GM19025 (cell line): ENCODE data around the gene ABITRAM.
"Not testable (repeated sequence)": the region's sequence is repeated elsewhere in the genome, so short reads cannot be mapped to it uniquely, and the experiment has no call there.

ENCODE experiments used
- ATAC-seq: cut with Tn5 transposase; IDR thresholded peaks from one replicate; pipeline ENCODE4 v1.9.1; 2021; ENCODE audit warnings: mild to moderate bottlenecking, low read depth, moderate library complexity; ENCODE audit not compliant: unreplicated experiment

The ABITRAM gene

DNA sequence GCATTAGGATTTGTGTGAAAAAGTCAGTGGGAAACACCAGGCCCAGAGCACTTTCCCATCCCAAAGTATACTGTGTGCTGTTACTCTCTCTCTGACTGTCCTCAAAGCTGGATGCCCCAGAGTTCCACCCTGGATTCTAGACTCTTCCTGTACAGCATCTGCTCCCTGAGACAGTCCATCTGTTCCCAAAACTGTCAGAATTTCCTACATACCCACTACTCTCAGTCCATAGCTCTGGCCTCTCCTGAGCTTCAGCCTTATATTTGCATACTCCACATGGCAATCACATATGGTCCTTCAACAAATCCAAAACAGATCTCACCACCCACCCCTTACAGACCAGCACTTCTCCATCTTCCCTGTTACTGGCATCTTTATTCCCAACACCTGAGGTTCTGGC, 9.7 kb upstream of the ABITRAM start:
- ATAC-seq = no peak

DNA sequence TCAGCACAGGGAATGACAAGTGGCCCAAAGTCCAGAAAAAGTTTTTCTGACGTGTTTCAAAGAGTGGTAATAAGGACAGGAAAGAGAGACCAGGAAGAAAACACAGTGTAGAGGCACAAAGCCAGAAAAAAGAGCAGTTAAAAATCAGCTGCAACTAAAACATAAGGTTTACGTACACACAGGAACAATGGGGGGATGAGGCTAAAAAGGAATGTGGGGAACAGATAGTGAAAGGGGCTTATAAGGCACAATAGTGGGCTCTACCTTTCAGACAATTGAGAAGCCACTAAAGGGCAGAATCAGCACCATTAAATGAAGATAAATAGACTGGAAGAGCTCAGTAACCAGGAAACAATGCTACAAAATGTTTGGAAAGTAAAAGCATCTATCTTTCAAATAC, 5.8 kb upstream of the ABITRAM start:
- ATAC-seq = no peak

DNA sequence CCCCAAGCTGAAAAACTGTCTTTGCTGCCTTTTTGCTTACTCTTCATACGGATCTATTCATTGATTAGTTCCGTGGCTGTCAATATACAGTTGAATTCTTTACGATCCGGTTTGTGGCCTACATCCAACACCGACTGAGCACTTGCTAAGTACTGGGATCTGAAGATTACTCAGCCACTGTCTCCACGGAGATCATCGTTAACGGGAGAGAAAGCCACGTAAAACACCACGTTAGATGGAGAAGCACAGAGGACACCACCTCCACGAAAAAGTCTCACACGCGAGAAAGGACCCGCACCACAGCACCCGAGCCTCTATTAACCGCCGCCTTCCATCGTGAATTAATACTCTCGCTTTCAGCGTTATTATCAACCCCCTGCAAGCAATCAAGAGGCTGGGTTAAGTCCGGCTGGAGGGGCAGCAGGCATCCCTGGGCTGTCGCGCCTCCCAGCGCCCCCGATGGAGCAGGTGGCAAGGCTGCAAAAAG, 926 bp upstream of the ABITRAM start:
- ATAC-seq = no peak

DNA sequence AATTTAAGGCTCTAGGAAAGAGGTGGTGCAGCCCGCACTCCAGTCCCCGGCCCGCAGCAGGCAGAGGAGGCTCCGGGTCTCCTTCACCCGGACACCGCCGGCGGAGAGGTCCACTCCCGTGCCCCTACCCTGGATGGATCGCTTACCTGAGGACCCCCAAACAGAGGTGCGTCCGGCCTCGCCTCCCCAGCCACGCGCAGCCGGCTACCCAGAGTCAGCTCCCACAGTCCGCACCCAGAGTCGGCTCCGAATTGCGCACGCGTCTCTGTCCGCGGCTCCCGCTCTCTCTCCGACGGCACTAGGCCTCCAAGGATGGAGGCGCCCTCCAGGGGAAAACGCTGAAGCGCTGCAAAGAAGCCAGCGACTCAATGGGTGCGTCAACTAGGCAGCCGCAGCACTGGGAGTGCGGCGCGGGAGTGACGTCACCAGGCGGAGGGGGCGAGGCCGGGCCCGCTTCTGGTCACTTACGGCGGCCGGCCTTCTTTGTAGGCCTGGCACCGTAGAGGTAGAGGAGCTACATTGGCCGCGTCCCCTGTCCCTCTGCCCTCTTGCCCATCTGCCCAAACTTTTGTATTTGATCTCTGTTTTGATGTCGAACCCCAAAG, 380 bp upstream of the ABITRAM start, which contains the start of gene ELP1:
TSS of gene ELP1 (minus strand) at position 407 of the 605 bp plus-strand sequence. CDS start 2,978 bp downstream, outside the sequence.
- peak; percentile 82 for ATAC-seq

DNA sequence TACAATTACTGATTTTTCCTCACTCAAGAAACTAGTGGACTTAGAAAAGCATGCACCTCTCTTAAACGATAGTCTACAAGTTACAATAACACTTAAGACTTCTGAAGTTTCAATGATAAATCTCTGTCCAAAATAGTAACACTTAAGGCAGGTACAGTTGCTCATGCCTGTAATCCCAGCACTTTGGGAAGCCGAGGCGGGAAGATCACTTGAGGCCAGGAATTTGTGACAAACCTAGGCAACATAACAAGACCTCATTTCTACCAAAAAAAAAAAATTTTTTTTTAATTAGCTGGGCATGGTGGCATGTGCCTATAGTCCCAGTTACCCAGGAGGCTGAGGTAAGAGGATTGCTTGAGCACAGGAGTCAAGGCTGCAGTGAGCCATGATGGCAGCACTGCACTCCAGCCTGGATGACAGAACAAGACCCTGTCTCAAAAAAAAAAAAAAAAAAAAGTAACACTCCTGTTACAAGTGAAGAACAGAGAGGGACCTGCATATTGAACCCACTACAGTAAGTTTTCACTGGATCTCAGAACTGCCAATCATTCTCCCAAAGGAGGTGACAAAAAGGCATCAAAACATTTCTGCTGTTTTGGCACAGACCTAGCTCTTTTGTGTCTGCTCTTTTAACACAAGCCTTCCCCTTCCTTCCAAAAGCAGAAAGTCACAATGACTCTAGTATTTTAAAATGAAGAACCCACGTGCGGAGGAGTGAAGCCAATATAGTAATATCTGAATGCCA, 3.5 kb downstream of the ABITRAM start:
- no peak for ATAC-seq

DNA sequence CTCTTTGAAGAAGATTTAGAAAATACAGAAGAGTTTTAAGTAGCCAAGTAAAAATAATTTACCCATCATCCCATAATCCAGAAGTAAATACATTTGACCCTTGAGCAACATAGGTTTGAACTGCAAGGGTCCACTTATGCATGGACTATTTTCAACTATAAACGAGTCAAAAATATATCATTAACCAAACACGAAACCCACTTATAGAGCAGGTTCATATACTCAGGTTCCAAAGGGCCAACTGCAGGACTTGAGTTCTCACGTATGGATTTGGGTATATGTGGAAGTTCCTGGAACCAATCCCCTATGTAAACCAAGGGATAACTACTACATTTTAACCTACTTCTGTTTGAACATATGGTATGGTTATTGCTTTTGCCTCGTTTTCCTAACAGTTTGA, 5.8 kb downstream of the ABITRAM start:
- ATAC-seq = no peak

DNA sequence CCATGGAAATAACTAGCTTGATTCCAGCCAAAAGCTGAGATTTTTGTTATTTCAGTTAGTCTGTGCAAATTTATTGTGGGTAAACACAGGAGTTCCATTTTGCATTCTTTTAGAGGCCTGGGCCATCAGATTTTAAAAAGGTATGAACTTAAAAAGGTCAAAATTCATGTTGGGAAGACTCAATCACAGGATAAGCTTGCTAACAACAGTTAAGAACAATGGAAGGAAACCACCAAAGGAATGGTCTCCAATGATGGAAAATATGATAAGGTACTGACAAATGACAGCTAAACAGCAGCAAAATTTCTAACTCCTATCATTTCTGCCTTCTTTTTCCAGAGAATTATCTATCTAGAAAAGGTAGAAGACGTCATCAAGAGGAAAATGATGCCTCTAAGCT, 16.0 kb downstream of the ABITRAM start:
- ATAC-seq = no peak

DNA sequence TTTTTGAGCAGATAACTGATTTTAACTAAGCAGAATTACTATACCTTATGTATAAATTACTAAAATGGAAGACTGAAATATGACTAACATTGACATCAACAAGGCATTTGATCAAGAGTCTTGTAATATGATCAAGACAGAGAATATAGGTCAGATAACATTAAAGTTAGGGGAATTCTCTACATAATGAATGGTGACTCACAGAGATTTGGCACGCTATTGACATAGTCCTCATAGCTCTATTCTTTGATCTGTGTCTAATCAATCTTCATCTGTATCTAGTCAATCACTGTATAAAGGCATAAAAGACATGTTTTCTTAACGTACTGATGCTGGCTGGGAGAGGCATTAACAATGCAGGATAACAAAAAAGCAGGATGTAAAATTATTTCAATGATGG, 17.4 kb downstream of the ABITRAM start:
- no peak for ATAC-seq

DNA sequence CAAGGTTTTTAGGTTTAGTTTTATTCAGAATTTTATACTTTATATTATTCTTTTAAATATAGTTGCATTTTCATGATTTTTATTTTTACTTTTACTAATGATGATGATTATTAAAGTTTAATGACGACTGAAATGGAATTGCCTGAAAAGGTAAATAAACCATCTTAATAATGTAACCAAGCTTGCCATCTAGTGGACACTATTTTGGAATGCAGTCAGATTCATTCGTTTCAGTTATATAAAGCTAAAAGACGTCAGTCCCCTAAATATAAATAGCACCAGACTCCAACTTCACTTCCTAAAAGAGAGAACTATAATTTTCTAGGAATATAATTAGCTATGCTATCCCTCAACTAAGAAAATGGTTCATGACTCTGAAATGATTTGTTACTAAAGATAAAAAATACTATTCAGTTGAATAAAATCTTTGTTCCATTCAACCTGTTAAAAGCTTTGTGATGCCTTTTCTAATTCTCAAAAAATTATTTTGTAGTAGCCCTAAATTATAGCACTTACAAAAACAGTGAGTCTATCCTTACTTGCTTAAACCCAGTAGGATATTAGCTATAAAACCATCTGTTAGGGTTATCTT, 19.9 kb downstream of the ABITRAM start:
- no peak for ATAC-seq

DNA sequence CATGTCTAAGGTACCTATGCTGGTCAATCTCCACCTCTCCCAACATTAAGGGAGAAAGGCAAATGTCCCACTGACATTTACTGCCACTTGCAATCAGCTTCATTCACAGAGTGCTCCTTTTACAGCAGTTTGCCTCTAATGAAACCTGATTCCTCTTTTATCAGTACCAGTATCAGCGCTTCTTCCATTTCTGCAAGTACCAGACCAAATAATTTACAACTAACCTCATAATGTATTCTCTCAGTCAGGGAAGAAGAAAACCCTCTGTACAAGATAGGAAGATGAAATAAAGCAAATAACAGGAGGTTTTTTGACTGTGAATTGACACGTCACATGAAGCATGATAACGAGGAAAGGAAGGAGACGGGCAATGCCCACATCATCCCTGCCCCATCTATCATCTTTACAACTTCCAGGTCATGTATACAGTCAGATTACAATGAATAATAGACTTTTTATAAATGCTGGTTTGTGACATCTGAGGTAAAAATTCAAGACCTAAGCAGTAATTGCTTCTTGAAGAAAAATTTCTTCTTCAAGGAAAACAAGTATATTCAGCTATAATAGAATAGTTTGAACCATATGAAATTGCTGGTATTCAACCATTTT, 21.9 kb downstream of the ABITRAM start:
- ATAC-seq = no peak

DNA sequence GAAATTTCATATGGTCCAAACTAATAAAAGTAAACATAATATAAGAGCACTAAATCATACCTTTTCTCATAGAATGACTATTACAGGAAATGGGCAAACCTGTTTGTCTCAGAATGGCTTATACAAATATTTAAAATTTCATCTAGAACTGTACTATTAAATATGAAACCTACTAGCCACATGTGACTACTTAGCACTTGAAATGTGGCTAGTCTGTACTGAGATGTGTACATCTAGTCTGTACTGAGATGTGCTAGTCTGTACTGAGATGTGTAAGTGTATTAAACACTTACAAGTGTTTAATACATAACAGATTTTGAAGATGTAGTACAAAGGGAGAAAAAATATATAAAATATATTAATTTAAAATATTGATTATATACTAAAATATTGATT, 22.4 kb downstream of the ABITRAM start:
- ATAC-seq = no peak

DNA sequence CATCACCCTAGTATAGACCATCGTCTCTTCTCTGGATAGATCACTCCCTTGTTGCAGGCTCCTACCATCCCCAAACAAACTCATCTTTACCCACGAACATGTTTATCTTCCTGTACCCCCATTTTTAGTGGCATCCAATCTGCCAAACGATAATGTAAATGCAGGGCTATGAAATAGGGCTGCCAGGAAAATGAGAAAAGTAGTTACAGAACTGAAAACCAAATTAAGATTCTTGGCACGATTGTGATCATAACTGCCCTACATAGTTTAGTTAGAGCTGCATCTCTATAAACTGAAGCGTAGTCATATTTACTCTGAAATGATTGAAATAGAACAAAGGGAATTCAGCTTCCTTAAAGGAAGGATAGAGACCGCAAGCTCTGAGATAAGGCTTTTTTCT, 26.1 kb downstream of the ABITRAM start:
- no peak for ATAC-seq

DNA sequence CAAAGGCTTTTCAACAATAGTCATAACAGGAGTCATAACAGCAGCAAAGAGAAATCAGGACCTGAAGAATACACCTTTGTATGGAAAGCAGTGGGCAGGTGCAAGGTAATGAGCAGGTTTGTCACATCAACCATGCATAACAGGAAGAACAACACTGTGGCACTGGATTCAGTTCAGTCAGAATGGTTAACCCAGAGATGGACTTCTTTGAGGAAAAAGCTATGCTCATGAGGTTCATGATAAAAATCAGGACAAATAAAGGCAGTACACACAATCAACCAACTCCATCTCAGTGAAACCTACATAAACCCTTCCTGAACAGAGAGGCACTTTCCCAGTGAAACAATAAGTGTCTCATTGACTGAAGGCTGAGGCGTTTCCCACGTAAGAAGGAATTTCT, 27.0 kb downstream of the ABITRAM start:
- ATAC-seq = no peak

DNA sequence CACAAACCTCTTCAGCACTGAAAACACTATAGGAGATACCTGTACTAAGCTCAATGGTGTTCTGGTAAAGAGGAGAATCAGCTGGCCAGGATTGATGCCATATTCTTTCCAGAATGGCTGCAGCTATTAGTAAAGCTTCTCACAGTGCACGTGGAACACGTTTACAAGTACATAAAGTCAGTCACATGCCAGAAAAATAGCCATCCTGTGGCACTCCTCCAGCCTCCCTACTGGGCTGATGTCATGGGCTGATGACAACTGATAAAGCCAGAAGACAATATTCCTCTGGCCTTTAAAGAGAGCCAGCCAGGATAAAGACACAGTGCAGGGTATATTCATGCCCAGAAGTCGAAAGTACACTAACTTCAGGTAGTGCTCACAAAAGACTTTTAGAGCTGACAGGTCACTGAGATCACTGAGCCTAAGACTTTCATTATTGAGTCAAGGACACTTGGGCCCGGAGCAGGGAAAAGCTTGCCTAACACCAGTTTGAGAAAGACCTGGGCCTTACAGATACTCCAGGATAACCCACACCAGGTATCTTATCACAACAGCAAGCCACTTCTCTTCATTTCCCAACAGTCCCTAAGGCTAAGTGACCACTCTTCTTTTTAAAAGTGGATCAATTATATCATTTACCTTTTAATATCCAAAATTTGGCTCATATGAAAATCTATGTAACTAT, 29.4 kb downstream of the ABITRAM start:
- ATAC-seq = no peak

DNA sequence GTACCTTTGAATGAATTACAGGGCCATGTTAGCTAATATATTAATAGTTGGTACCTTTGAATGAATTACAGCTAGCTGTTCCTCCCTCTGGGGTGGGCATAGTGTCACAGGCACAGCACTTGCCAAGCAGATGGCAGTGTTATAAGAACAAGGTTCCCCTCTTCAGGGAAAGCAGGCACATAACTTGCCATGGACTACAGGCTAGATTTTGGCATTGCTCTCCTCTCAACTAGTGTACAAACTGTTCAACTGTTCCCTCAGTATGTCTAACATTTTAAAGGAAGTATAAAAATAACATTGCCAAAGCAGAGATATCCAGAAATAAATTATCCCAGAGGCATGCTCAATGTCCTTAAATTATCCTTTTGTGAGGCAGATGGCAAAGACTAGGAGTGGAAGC, 33.7 kb downstream of the ABITRAM start:
- ATAC-seq = no peak

DNA sequence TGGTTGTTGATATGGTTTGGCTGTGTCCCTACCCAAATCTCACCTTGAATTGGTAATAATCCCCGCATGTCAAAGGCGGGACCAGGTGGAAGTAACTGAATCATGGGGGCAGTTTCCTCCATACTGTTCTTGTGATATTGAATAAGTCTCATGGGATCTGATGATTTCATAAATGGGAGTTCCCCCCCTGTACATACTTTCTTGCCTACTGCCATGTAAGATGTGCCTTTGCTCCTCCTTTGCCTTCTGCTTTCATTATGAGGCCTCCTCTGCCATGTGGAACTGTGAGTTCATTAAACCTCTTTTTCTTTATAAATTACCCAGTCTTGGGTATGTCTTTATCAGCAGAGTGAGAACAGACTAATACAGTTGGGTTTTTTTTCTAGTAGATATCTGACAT, 37.2 kb downstream of the ABITRAM start:
- ATAC-seq = not testable (repeated sequence)

DNA sequence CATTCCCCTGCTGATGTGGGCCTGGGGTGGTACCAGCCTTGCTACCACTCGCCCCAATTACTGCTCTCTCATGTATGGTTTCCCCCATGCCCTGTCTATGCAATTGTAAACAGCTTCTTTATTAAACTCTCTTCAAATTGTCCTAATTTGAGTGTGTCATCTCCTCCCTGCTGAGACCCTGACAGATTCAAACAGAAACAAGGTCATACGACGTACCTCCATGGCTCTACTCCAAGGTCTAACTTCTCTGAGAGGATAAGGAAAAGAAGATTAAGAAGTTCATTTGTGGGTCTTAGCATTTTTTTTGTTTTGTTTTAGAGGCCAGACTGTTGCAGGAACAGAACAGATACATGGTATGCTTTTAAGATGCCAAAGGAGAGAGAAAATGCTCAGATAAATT, 38.0 kb downstream of the ABITRAM start:
- ATAC-seq = no peak

DNA sequence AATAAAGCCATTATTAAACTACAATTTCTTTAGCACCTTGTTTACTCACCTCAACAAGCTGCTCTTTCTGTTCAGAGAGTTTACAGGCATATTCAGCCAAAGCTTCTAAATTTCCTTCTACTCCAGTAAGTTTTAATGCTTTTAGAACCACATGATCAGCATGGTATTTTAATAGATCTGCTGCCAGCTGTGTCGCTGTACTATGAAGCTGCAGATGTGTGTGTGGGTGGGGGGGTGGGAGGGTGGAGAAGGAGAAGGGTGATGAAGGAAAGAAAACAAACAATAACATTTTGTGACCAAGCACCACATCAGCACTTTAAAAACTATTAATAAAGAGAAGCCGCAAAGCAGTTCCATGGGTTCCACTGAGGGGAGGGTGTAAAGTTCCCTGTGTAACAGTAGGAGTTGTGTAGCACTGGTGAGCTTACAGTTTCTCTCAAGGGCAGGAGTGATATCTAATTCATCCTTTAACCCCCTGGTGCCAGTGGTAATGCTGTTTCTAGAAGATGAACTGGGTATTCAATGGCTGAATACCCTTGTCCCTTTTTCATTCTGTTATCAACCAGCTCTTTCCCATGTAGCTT, 38.5 kb downstream of the ABITRAM start:
- no peak for ATAC-seq

DNA sequence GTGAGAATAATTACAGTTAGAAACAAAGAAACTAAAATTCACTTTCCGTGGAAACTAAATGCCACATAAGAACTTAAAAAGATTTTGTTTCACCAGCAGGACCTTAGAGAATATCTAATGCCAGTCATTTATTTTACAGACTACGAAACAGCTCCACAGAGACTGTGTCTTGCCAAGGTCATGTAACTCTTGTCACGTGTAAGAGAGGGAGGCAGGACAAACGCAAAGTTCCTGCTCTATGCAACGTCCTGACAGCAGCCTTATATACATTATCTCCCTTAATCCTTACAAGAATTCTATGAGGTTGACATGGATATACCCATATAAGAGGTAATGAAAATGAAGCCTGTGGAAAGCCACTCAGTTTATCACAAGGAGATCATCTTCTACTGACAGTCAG, 39.7 kb downstream of the ABITRAM start:
- ATAC-seq = no peak

DNA sequence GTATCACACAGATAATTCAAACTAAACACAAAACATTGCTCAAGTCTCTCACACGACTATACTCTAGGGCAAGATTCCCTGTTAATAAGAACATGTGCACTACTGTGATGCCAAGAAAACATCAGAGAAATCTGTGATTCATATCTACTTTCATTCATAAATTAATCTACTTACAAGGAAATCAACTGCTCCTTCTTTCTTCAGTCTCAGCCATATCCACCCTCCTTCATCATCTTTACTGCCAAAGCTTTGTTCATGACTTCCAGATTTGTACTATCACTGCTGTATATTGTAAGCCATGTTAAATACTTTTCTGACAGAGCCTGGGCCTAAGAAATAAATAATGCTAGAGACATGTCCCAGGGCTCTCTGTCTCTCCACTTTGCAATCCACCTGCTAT, 44.0 kb downstream of the ABITRAM start:
- no peak for ATAC-seq
